ENCODE measurements around the gene OXGR1. TPM values are rescaled to one million over a fixed set of nuclear protein-coding genes. Genes with fewer than 3 reads are reported as not detected.

OXGR1 gene
- total RNA-seq, 1 experiment from 2014 or later: not detected

GRCh38 chr13:97000295-97000925 is 6.1 kb upstream of the OXGR1 start:
- Histone ChIP-seq H2BK5ac (ENCODE audit: insufficient read length, low read length) (no peak overlapping the region), H3K4ac (ENCODE audit: low read depth, low read length) (no peak overlapping the region), H3K27ac (ENCODE audit: insufficient read length, low read depth, low read length) (no peak overlapping the region), H4K91ac (ENCODE audit: insufficient read length, low read depth, low read length) (no peak overlapping the region), H3K79me2 (ENCODE audit: insufficient read depth, low read length) (no peaks in the 10 kb centered on the region), H2BK12ac (ENCODE audit: insufficient read length, low read depth, low read length) (no peak overlapping the region), H3K4me2 (ENCODE audit: insufficient read depth, insufficient read length, low read length) (no peak overlapping the region), H2BK120ac (ENCODE audit: low read depth, low read length, poor library complexity, severe bottlenecking) (no peak overlapping the region), H3K14ac (ENCODE audit: insufficient read depth, low read length) (no peak overlapping the region), H3K9ac (ENCODE audit: extremely low read depth, insufficient read length, low read length) (no peak overlapping the region), H2AFZ (ENCODE audit: low read length) (no peak overlapping the region), H2AK5ac (ENCODE audit: insufficient read length, low read length) (no peak overlapping the region), H3K27me3 (ENCODE audit: insufficient read depth, low read length) (peaks cover 48% of the 10 kb centered on the region), H3K79me1 (ENCODE audit: insufficient read depth, low read depth, low read length, poor library complexity, severe bottlenecking) (no peaks in the 10 kb centered on the region), H4K8ac (replicated peaks; ENCODE audit: insufficient read length, low read depth, low read length) (no peak overlapping the region), H2BK15ac (ENCODE audit: low read depth, low read length) (no peak overlapping the region), H2BK20ac (ENCODE audit: low read depth, low read length, poor library complexity, severe bottlenecking) (no peak overlapping the region), H3K23ac (ENCODE audit: insufficient read length, low read depth, low read length) (no peak overlapping the region), H3K18ac (ENCODE audit: insufficient read length, low read depth, low read length) (no peak overlapping the region), H4K5ac (ENCODE audit: insufficient read length, low read depth, low read length) (no peak overlapping the region), H3K4me1 (ENCODE audit: insufficient read depth, low read length) (0 out of 2 replicates have a peak, but pooled peaks cover 2% of the 10 kb centered on the region), H3K23me2 (ENCODE audit: insufficient read length, low read depth, low read length, poor library complexity, severe bottlenecking) (no peaks in the 10 kb centered on the region), H3T11ph (ENCODE audit: low read length) (no peak overlapping the region), H3K9me3 (ENCODE audit: control insufficient read depth, low read depth, low read length) (no peaks in the 10 kb centered on the region), H4K20me1 (ENCODE audit: control insufficient read depth, insufficient read depth, insufficient read length) (peaks cover 3% of the 10 kb centered on the region), H3K56ac (ENCODE audit: insufficient read length, low read depth, low read length) (no peak overlapping the region)
- H3K27ac Mint-ChIP-seq: no peak overlapping the region
- no peak overlapping the region for H3K4me3 Mint-ChIP-seq
- no peak for TF ChIP-seq CTCF (conservative IDR thresholded peaks at IDR 0.05)
- no peaks in the 10 kb centered on the region for H3K36me3 Mint-ChIP-seq (ENCODE audit: insufficient read depth in 1 of 3, low read depth in 3 of 3)
- peaks cover 100% of the 10 kb centered on the region for H3K27me3 Mint-ChIP-seq (ENCODE audit: low read depth)
- H3K9me3 Mint-ChIP-seq: no peaks in the 10 kb centered on the region; a peak in 1 of 5 replicates
- no peak for DNase-seq
- no CpG with 5 or more reads among the region's 5 CpGs for WGBS (ENCODE audit: extremely low coverage, insufficient read length, low lambda C conversion rate)
- H3K4me1 Mint-ChIP-seq: peaks cover 5 to 9% of the 10 kb centered on the region in 2 experiments

Data from H9 (cell line).